Mesenteric fat pad (tissue), 1 donor: ENCODE data around the gene BTBD9. TPM values are rescaled to one million over a fixed set of nuclear protein-coding genes. Genes with fewer than 3 reads are reported as not detected.

Experiments used
- DNase-seq: peaks from one replicate; pipeline ENCODE4 v3.0.0-alpha.2; 2020; ENCODE audit warnings: low spot score
- total RNA-seq: library from RNA; stranded (reverse); fragmentation: NEBNext Ultra II Directional; extraction: Animal tissue kit (Norgen Biotek cat#: 25700); gene quantifications from one replicate; pipeline ENCODE4 v1.2.1, GENCODE V29; 2021
- donor health status: DM: yes; HTN: yes; CAD: no.

Gene BTBD9
- total RNA-seq, 1 donor from 2014 or later: 15.6 TPM

DNA sequence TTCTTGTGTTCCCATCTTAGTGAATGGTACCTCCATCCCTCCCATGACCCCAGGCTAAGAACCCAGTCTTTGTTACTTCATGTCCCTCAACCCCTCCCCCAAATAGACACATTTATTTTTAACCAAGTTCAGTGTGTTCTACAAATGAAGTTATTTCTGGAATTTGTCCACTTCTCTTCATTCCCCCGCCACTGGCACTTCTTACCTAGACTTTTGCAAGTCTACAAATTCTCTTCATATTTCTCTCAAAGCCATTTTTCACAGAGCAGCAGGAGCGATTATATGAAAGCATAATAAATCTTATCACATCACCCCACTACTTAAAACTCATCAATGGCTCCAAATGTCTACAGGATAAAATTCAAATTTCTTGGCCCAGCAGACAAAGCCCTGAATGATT, 131.4 kb downstream of the BTBD9 start:
- no peak for DNase-seq

- no peak for DNase-seq
These were observed 132.6 kb downstream of the BTBD9 start for GRCh38 chr6:38507173-38507572.

GRCh38 chr6:38505826-38506225, 133.9 kb downstream of the BTBD9 start:
- DNase-seq: no peak

GRCh38 chr6:38504996-38505395, 134.7 kb downstream of the BTBD9 start:
- no peak for DNase-seq

DNA sequence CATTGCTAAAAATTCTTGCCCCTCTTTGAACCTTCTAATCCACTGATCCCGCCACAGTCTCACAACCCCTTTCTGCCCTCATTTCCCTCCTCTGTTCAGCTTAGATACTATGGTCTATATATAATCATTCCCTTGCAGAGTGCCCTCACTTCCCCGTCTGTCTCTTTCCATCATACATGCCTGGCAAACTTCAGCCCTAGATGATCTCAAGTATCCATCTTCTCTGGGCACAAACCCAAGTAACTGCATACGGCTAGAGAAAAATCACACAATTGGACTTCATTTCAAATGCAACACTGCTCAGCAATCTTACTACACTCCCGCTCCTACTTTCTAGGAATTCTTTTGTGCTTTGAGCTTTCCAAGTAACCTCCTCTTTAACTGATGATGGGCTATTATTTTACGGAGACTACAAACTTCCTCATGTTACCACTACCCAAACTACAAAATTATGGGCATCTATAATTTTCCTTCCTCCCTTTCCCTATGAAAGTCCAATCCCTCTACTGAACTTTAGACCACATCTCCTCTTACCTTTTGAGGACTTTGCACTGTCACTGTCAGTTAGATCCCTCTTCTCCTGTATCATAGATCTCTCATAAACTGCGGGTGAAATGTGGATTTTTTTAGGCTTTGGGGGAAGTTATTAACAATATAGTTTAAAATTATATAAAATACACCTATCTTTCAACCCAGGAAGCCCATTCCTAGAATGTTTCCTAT, 135.6 kb downstream of the BTBD9 start:
- DNase-seq: no peak

- DNase-seq: no peak
These were observed 136.5 kb downstream of the BTBD9 start for GRCh38 chr6:38503032-38503773.

DNA sequence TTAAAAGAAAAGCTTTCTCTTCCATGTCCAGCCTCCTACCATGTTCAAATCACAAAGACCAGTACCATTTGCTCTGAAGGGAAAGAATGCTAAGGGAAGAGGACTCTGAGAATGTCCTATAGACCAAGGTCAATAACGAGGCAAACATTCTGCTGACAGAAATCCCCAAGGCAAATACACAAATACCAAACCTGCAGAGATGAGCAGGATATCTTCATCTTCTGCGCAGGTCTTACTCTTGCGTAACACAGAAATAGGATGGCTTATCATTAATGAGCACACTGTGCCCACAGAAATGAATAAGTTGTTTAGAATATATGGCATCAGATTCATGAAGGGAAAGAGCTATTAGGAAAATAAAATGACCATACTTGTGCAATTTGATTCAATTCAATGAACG, 137.3 kb downstream of the BTBD9 start:
- DNase-seq: no peak

DNA sequence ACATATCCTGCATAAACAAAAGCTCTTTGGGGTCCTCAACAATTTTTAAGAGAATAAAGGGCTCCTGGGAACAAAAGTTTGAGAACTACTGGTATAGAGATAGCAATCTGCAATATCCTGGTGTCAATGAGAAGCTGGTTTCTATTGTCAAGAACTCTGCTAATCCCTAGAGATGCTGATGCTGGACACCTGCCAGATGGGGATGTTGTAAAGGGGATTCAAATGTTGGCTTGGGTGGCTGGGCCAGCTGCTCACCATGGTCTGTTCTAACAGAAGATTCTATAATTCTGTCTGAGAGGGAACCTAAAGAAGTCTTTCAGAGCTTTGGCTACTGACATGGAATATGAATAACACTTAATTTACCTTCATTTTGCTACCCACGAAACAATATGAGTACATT, 137.8 kb downstream of the BTBD9 start:
- no peak for DNase-seq

DNA sequence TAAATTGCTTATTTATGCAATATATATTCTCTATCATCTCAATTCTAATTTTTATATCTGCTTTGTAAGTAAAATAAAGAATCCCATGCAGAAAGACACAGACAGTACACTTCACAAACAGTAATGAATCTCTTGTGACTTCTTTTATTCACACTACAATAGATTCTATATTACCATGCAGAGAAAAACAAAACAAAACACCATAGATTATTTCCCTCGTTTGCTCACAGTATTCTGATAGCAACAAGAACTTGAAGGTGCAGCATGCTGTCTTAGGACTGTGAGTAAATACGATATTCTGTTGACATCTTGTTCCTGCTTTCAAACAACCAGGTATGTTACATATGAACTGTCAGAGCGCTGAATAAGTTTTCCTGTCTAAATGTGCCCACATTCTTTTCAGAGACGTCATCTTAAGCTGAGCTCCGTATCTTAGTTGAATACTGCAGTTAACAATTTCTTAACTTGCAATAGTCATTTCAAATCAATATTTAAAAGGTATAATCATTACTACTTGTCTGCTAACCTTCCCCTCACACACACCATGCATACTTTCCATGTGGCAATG, 140.1 kb downstream of the BTBD9 start:
- DNase-seq: no peak

DNA sequence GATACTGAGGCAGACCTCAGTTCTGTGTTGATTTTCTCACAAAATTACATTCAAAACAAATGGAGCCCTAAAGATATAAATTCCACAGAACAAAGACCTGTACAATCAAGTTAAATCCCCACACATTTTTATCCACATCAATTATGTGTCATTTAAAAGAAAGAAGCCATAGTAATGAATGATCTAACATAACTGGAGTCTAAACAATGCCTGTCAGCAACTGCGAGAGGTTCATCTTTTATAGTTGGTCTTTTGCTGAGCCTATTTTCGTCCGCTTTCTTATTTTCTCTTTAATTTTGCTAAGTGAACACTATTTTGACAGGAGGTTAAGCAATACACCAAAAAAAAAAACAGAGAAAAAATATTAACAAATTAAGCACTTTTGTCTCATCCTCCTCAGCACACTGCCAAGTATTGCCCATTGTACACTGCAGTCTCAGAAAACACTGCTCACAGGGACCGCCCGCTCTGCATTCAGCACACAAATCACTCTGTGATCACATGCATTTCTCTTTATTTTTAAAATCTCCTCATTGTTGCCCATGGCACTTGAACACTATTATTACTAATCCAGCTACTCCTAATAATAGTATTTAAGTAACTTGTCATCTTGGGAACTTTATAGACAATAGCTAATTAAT, 140.8 kb downstream of the BTBD9 start:
- no peak for DNase-seq

GRCh38 chr6:38498085-38498484, 141.6 kb downstream of the BTBD9 start:
- no peak for DNase-seq

DNA sequence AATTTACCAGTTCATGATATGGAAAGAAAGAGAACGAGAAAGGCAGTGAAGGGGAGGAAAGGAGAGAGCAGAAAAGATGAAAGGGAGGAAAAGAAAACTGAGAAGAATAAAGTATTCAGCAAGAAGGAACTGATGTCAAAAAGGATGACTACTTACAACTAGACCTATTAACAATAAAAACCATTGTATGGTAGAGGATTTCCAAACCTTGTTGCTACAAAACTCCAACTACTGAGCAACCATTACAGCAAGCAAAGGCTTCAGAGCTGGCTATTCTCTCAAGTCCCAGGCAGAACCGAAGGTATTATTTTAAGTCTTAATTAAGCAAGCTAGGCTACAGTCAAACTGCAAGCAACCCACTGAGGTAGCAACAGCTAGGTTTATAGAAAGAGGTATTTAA, 142.2 kb downstream of the BTBD9 start:
- DNase-seq: no peak

- no peak for DNase-seq
These were observed 143.7 kb downstream of the BTBD9 start for GRCh38 chr6:38495922-38496635.

DNA sequence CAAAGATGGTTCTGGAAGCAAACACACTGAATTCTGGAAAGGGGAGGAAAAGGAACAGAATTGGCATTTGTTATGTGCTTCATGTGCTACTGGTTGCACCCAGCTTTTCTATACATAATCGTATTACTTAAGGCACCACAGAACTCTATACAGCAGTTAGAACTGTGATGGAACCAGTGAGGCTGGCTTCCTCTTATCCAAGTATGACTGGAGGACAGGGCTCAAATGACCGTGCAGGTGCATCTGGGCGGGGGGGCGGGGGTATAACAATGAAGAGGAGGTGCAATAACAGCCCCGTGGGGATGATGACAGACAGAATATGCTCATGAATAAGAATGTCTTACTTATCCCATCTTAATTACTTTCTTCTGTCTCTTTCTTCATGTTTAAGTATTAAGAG, 144.2 kb downstream of the BTBD9 start:
- no peak for DNase-seq

- no peak for DNase-seq
These were observed 145.7 kb downstream of the BTBD9 start for GRCh38 chr6:38493931-38494547.

DNA sequence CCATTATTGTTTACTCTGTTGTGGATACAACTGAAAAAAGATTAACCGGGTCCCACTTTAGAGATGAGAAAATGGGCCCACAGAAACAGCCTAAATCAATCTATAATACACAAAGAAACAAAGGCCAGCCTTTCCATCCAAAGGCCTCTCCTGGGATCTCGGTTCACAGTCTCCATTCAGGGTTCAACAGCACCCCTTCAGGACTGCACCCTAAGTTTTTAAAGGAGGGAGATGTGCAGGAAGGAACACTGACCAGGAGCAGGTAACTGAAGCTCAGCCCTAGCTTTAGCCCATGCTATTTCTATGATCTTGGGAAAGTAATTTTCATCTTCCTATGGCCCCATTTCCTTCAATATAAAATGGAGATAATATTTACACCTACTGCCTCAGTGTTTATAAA, 147.7 kb downstream of the BTBD9 start:
- DNase-seq: no peak

- DNase-seq: no peak
These were observed 149.8 kb downstream of the BTBD9 start for GRCh38 chr6:38489951-38490350.

- no peak for DNase-seq
These were observed 152.3 kb downstream of the BTBD9 start for GRCh38 chr6:38487423-38487822.

DNA sequence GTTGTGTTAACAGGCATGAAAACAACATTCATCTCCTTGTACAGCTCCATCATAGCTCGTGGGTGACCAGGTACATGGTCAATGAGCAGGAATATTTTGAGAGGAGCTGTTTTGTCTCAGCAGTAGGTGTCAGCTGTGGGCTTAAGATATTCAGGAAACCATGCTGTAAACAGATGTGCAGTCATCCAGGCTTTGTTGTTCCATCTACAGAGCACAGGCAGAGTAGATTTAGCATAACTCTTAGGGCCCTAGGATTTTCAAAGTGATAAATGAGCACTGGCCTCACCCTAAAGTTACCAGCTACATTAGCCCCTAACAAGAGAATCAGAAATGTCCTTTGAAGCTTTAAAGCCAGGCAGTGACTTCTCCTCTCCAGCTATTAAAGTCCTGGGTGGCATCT, 154.2 kb downstream of the BTBD9 start:
- DNase-seq: no peak

DNA sequence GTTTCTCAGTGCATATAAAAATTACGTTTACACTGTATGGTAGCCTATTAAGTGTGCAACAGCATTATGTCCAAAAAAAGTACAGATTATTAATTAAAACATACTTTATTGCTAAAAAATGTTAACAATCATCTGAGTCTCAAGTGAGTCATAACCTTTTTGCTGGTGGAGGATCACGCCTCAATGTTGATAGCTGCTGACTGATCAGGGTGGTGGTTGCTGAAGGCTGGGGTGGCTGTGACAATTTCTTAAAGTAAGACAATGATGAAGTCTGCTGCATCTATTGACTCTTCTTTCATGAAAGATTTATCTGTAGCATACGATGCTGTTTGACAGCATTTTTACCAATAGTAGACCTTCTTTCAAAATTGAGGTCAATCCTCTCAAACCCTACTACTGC, 155.1 kb downstream of the BTBD9 start:
- DNase-seq: no peak

GRCh38 chr6:38483526-38483925, 156.2 kb downstream of the BTBD9 start:
- no peak for DNase-seq
